HG02571 (cell line): ENCODE measurements around the gene RASIP1.

Experiments used
- ATAC-seq: cut with Tn5 transposase; IDR thresholded peaks from one replicate; pipeline ENCODE4 v1.9.1; 2021; ENCODE audit warnings: mild to moderate bottlenecking, moderate library complexity; ENCODE audit not compliant: unreplicated experiment

Gene RASIP1

DNA sequence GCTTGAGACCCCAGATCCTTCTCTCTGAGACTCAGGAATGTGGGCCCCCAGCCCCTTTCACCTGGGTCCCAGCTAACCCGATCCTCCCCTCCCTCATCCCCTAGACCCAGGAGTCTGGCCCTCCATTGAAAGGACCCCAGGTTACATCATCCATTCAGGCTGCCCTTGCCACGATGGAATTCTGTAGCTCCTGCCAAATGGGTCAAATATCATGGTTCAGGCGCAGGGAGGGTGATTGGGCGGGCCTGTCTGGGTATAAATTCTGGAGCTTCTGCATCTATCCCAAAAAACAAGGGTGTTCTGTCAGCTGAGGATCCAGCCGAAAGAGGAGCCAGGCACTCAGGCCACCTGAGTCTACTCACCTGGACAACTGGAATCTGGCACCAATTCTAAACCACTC, 15.4 kb upstream of the RASIP1 start:
- ATAC-seq = no peak

- ATAC-seq = no peak
These were observed 14.8 kb upstream of the RASIP1 start, which contains the start of gene FGF21 for GRCh38 chr19:48755084-48755641. Gene FGF21 (plus strand): TSS chr19:48755524. CDS start chr19:48756237, 713 bp downstream.

GRCh38 chr19:48752496-48753365, 12.3 kb upstream of the RASIP1 start, which contains the start of gene FUT1:
Gene FUT1 (minus strand): TSS chr19:48752641. CDS start chr19:48751281, 1,360 bp downstream.
- ATAC-seq = no peak

DNA sequence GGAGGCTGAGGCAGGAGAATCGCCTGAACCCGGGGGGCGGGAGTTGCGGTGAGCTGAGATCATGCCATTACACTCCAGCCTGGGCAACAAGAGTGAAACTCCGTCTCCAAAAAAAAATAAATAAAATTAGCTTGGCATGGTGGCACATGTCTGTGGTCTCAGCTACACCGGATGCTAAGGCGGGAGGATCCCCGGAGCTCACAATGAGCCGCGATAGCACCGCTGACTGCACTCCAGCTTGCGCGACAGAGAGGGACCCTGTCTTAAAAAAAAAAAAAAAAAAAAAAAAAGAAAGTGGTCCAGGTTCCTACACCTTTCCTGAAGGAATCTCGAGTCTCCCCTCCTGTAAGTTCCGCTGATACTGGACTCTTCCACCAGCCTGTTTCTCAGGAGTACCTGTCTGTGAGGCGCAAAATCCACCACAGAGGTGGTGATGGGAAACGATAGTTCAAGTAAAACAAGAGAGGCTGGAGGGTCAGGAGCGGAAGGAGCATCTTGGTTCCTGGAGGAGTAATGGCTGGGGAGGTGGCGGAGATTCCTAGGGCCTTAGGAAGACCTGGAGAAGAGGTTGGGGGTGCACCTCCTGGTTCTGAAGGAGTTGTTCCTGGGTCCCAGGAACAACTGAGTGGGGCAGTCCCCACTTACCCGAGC, 11.6 kb upstream of the RASIP1 start:
- ATAC-seq = no peak

- no peak for ATAC-seq
These were observed 10.5 kb upstream of the RASIP1 start for GRCh38 chr19:48750771-48751504.

DNA sequence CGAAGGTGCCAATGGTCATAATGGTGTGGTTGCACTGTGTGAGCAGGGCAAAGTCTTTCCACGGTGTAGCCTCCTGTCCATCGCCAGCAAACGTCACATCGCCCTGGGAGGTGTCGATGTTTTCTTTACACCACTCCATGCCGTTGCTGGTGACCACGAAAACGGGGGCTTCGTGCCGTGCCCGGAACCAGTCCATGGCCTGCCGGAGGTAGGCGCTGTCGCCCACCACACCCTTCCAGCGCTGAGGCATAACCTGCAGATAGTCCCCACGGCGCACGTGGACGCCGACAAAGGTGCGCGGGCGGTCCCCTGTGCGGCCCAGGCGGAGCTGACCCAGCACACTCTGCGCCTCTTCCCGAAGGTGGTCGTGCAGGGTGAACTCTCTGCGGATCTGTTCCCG, 9.9 kb upstream of the RASIP1 start:
- ATAC-seq = no peak

DNA sequence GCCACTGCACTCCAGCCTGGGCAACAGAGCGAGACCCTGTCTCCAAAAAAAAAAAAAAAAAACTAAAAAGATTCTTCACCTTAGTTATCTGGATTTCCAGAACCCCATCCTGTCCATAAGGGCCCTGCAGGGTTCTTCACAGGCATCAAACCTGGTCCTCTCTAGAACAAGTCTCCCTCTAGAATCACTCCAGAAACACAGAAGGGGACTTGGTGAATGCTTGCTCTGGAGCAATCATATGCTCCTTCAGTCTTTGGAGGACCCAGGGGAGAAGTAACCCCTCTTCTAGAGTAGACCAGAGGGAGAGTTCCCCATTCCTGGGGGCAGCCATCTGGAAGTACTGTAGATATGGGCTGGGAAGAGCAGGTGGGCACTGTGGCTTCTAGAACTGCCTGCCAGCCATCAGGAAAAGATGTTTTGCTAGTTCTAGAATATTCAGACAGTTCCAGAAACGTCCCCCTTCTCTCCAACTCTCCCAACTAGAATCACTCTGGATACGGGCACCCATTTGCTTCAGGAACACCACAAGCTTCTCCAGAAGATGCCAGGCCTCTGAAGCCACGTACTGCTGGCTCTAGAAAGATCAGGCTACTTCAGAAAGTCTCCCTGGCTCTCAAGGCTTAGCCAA, 9.3 kb upstream of the RASIP1 start:
- ATAC-seq = no peak

DNA sequence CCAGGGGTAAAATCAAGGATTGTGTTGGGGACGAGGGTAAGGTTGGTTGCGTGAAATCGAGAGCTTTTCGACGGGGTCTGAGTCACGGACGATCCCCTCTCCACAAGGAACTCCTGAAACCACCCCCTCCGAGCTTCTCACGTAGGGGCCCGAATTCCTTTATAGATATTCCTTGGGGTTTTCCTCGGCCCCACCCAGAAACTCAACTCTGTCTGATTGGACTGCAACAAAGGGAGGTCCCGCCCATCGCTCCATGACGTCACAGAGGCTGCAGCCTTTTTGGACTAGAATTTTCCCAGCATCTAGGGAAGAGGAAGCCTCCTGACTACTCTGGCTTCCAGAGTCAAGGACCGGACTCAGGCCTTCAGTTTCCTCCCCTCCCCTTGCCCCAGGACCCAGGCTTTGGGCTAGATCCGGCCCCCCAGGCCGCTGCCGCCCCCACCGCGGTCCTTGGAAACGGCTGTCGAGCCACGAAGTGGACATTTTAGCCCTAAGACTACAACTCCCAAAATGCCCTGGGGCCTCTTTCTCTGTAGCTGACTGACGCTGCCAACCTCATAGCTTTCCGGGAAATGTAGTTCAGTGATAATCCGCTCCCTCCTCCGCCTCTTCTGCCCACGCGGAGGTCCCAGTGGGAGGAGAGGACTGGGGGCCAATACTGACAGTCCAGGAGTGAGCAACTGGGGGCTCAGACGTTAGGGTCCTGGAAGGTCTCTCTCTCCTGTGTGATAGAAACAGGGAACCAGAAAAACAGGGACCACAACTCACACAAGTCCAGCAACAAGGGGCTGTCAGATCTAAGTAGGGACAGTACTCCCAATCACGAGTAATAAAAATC, 6.5 kb upstream of the RASIP1 start, which contains the start of gene IZUMO1:
TSS of gene IZUMO1 (minus strand) at position 172 of the 838 bp plus-strand sequence. CDS start 1,050 bp downstream, outside the sequence.
- ATAC-seq = no peak

DNA sequence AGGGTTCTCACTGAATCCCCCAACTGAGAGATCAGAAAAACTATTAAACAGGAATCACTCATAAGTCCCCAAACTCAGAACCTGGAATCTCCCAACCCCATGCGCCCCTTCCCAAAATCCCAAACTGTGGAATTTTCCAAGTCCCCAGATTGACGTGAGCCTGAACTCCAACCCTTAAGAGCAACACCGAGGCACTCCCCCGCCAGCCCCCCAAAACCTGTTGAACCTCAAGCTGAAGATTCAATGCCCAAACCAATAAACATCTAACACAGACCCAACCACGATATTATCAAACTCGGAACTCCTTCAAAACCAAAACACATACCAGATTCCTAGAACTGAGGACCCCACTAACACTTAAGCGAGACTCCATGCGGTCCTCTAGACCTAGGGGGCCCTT, 5.7 kb upstream of the RASIP1 start:
- ATAC-seq = no peak

- ATAC-seq = no peak
These were observed 5.0 kb upstream of the RASIP1 start for GRCh38 chr19:48745208-48745995.

DNA sequence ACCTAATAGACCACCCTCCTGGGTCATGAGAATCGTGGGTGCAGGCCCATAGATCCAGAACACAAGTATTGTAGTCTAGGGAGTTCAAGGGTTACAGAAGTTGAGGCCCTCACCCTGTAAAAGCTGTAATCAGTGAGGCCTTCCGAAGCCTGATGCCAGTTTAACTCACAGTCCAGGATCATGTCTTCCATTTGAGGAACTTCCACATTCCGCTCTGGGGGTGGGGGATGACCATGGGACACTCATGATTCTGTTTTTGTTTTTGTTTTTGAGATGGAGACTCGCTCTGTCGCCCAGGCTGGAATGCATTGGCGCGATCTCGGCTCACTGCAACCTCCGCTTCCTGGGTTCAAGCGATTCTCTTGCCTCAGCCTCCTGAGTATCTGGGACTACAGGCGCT, 1.7 kb upstream of the RASIP1 start:
- ATAC-seq = no peak

- no peak for ATAC-seq
These were observed 954 bp upstream of the RASIP1 start for GRCh38 chr19:48741129-48741999.

- no peak for ATAC-seq
These were observed 826 bp downstream of the RASIP1 start for GRCh38 chr19:48739404-48740163.

DNA sequence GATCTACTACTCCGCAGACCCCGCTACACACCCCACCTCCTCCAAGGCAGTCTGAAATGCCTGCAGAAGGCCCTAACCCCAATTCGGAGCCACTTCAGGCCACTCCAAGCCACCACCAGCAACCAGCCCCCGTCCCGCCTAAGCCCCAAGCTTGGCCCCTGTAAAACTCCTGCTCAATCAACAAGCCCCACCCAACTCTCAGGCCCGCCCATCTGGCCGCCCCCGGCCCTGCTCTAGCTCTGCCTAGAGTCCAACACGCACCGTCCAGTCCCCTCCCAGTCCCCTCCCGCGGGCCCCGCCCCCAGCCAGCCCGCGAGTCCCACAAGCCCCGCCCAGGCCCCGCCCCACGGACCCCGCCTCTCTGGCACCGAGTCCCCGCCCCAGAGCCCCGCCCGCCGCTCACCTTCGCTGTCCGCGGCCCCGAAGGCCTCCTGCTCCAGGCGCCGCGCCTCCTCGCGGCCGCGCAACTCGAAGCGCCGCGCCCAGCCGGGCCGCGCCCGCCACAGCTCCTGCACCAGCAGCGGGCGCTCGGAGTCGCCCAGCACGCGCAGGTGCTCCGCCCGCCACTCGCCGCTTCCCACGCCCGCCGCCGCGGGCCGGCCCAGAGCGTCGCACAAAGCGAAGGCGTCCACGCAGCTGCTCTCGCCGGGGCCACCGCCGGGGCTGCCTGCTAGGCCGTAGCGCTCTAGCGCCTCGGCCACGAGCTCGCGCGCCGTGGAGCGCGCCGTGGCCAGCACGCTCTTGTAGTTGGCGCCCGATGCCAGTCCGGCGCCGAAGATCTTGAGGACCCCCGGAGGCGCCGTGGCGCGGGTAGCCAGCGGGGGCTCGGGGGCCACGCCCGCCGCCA, 1.6 kb downstream of the RASIP1 start:
- ATAC-seq = no peak

DNA sequence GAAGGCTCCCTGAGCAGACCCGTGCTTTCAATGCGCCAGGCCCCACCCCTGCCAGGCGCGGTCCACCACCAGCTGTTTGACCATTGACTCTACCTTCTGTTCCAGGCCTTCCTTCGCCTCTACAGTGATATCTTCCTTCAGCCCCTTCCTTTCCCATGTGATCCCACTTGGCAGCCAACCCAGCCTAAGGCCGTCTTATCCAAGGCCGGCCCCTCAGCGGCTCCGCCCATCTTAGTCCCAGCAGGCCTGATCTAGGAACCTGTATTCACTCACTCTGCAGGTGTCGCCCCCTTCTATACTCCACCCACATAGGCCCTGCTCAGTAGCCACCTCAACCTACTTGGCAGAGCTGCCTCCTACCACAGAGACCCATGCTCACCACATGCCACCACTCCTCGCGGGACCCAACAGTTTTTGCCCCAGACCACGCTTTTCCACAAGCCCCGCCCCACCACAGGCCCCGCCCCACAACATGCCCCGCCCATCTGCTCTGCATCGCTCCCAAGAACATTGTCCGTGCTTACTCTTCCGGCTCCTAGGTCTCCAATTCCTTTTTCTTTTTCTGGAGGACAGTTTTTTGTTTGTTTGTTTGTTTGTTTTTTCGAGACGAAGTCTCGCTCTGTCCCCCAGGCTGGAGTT, 2.9 kb downstream of the RASIP1 start:
- ATAC-seq = no peak
